ENCODE data around the gene CNOT4.

CNOT4 gene

GRCh38 chr7:135372222-135372621, 137.7 kb downstream of the CNOT4 start:
- no peak overlapping the region for H3K4me3 Mint-ChIP-seq
- H3K27ac Mint-ChIP-seq = no peak overlapping the region
- no peak for TF ChIP-seq CTCF (IDR thresholded peaks at IDR 0.05)
- peaks cover 4% of the 10 kb centered on the region for H3K27me3 Mint-ChIP-seq (ENCODE audit: low read depth, poor library complexity)
- no peak for DNase-seq
- H3K36me3 Mint-ChIP-seq (ENCODE audit: low read depth) = peaks cover 16% of the 10 kb centered on the region
- H3K4me1 Mint-ChIP-seq = no peaks in the 10 kb centered on the region
- no peaks in the 10 kb centered on the region for H3K9me3 Mint-ChIP-seq

- Mint-ChIP-seq H3K9me3 (no peaks in the 10 kb centered on the region), H3K27ac (no peak overlapping the region), H3K4me3 (no peak overlapping the region), H3K4me1 (peaks cover 2% of the 10 kb centered on the region), H3K36me3 (ENCODE audit: low read depth) (peaks cover 16% of the 10 kb centered on the region), H3K27me3 (ENCODE audit: low read depth, poor library complexity) (peaks cover 4% of the 10 kb centered on the region)
- TF ChIP-seq CTCF (IDR thresholded peaks at IDR 0.05) = no peak
- DNase-seq = no peak
Observed at GRCh38 chr7:135370656-135371055, 139.2 kb downstream of the CNOT4 start.

- H3K4me1 Mint-ChIP-seq = peaks cover 6% of the 10 kb centered on the region
- no peaks in the 10 kb centered on the region for H3K9me3 Mint-ChIP-seq
- no peak for TF ChIP-seq CTCF (IDR thresholded peaks at IDR 0.05)
- DNase-seq = no peak
- H3K27ac Mint-ChIP-seq = no peak overlapping the region
- peaks cover 4% of the 10 kb centered on the region for H3K27me3 Mint-ChIP-seq (ENCODE audit: low read depth, poor library complexity)
- H3K4me3 Mint-ChIP-seq = no peak overlapping the region
- peaks cover 16% of the 10 kb centered on the region for H3K36me3 Mint-ChIP-seq (ENCODE audit: low read depth)
Observed at GRCh38 chr7:135369405-135369804, 140.5 kb downstream of the CNOT4 start.

GRCh38 chr7:135368416-135369186, 141.3 kb downstream of the CNOT4 start:
- Mint-ChIP-seq H3K9me3 (no peaks in the 10 kb centered on the region), H3K27ac (no peak overlapping the region), H3K27me3 (ENCODE audit: low read depth, poor library complexity) (no peaks in the 10 kb centered on the region), H3K4me3 (no peak overlapping the region), H3K36me3 (ENCODE audit: low read depth) (peaks cover 21% of the 10 kb centered on the region), H3K4me1 (peaks cover 6% of the 10 kb centered on the region)
- no peak for DNase-seq
- no peak for TF ChIP-seq CTCF (IDR thresholded peaks at IDR 0.05)

- TF ChIP-seq CTCF (IDR thresholded peaks at IDR 0.05) = no peak
- DNase-seq = no peak
- H3K27ac Mint-ChIP-seq = no peak overlapping the region
- H3K9me3 Mint-ChIP-seq = no peaks in the 10 kb centered on the region
- H3K4me3 Mint-ChIP-seq = no peak overlapping the region
- H3K27me3 Mint-ChIP-seq (ENCODE audit: low read depth, poor library complexity) = no peaks in the 10 kb centered on the region
- H3K4me1 Mint-ChIP-seq = peaks cover 15% of the 10 kb centered on the region
- peaks cover 32% of the 10 kb centered on the region for H3K36me3 Mint-ChIP-seq (ENCODE audit: low read depth)
Observed at GRCh38 chr7:135366843-135367508, 142.9 kb downstream of the CNOT4 start.
